ENCODE results near the gene RBM18.

RBM18 gene

GRCh38 chr9:122256206-122256605 lies 8.4 kb downstream of the RBM18 start:
- DNase-seq = no peak

- DNase-seq = no peak
Measured at GRCh38 chr9:122254761-122255160, 9.9 kb downstream of the RBM18 start.

GRCh38 chr9:122252796-122253195 lies 11.8 kb downstream of the RBM18 start:
- DNase-seq = no peak

- DNase-seq = no peak
Measured at GRCh38 chr9:122251351-122251750, 13.3 kb downstream of the RBM18 start.

- no peak for DNase-seq
Measured at GRCh38 chr9:122248448-122248865, 16.2 kb downstream of the RBM18 start.

- DNase-seq = no peak
Measured at GRCh38 chr9:122246666-122247065, 18.0 kb downstream of the RBM18 start.

GRCh38 chr9:122244349-122244748 lies 20.3 kb downstream of the RBM18 start:
- no peak for DNase-seq

- no peak for DNase-seq
Measured at GRCh38 chr9:122239722-122240121, 24.9 kb downstream of the RBM18 start.

GRCh38 chr9:122236681-122237080 lies 28.0 kb downstream of the RBM18 start:
- no peak for DNase-seq

- no peak for DNase-seq
Measured at GRCh38 chr9:122234022-122234748, 30.5 kb downstream of the RBM18 start.

- DNase-seq = no peak
Measured at GRCh38 chr9:122232796-122233306, 31.8 kb downstream of the RBM18 start.

- no peak for DNase-seq
Measured at GRCh38 chr9:122229485-122229837, 35.2 kb downstream of the RBM18 start.

GRCh38 chr9:122228568-122229484 lies 35.8 kb downstream of the RBM18 start, which contains the start of gene LHX6:
LHX6 (minus strand) TSS chr9:122228957; CDS start chr9:122228740, 217 bp downstream.
- no peak for DNase-seq

GRCh38 chr9:122228191-122228567 lies 36.5 kb downstream of the RBM18 start:
- no peak for DNase-seq

- DNase-seq = no peak
Measured at GRCh38 chr9:122227575-122227900, 37.1 kb downstream of the RBM18 start.

GRCh38 chr9:122226758-122227574 lies 37.7 kb downstream of the RBM18 start:
- no peak for DNase-seq

- DNase-seq = no peak
Measured at GRCh38 chr9:122226142-122226757, 38.4 kb downstream of the RBM18 start.

- DNase-seq = no peak
Measured at GRCh38 chr9:122225312-122226141, 39.1 kb downstream of the RBM18 start.

GRCh38 chr9:122223435-122223834 lies 41.2 kb downstream of the RBM18 start:
- no peak for DNase-seq

- DNase-seq = no peak
Measured at GRCh38 chr9:122222791-122223190, 41.8 kb downstream of the RBM18 start.

- no peak for DNase-seq
Measured at GRCh38 chr9:122221183-122221811, 43.3 kb downstream of the RBM18 start.

Data from stimulated activated naive CD4-positive, alpha-beta T cell treated with Interleukin-2 at 50 U/mL for 16 hours (primary cell).